ENCODE results near the gene TSPAN9.

The TSPAN9 gene

GRCh38 chr12:3124917-3125316 is 47.7 kb downstream of the TSPAN9 start:
- no peak for DNase-seq (ENCODE audit: low read depth)

GRCh38 chr12:3125674-3126073 is 48.5 kb downstream of the TSPAN9 start:
- no peak for DNase-seq (ENCODE audit: low read depth)

DNA sequence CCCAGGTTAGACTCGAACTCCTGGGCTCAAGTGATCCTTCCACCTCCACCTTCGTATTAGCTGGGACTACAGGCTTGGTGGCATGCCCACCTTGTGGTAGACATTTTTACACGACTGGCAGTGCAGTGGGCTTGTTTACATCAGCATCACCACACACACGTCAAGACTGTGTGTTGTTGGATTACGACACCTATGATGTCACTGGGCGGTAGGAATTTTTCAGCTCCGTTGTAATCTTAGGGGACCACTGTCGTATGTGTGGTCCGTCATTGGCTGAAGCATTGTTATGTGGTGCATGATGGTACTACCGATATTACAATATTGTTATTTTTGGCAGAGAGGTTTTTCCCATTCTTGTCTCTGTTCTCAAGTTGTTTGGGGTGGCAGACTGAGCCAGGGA is 50.7 kb downstream of the TSPAN9 start:
- no peak for DNase-seq (ENCODE audit: low read depth)

DNA sequence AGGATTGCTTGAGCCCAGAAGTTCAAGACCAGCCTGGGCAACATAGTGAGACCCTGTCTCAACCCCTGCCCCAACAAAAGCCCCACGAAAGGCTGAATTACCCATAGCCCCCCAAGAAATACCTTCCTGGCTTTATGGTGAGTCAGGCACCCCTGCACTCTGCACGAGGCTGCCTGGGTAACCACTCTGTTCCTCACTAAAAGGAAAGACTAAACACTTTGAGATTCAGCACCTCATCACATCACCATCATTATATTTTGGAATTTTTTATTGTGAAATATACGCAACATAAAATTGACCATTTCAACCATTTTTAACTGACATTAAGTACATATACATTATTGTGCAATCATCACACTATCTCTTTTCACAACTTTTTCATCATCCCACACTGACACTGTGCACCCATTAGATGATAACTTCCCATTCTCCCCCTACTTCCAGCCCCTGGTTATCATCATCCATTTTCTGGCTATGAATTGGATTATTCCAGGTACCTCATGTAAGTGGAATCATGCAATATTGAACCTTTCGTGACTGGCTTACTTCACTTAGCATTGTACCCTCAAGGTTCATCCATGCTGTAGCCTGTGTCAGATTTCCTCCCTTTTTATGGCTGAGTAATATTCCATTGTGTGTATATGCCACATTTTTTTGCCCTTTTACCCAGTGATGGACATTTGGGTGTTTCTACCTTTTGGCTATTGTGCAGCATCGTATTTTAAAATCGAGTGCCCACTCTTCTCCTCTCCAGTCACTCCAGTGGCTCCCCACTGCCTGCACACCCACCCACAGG is 51.5 kb downstream of the TSPAN9 start:
- DNase-seq (ENCODE audit: low read depth), result no peak

DNA sequence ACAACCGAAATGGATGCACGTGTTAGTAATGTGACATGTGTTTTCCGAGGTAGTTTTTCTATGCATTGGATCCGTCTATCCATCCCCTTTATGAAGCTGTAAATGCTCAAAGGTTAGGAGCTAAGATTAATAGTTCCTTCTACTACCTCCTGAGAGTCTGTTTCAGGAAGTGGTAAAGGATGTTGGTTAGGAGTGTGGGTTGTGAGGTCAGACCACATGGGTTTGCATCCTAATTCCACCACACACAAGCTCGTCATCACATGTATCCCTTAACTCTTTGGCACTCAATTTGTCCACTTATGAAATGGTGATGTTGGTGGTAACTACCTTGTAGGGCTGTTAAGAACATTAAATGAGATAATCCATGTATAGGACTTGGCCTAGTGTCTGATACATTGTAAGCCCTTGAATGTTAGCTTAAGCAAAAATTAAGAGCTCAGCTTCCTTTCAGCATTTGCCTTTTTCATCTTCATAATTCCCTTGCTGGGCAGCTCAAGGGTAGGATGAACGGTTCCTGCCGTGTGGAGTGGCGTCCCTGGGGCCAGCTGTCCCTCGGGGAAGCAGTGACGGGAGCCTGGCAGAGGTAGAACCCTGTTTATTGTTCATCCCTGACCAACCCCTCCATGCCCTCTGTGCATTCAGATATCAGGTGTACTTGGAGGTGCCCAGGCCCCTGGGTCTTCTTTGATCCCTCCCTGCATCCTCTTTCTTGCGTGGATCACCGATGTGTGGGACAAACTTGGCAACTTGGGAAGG is 52.3 kb downstream of the TSPAN9 start:
- DNase-seq (ENCODE audit: low read depth), result no peak

GRCh38 chr12:3130057-3130830 is 53.1 kb downstream of the TSPAN9 start:
- no peak for DNase-seq (ENCODE audit: low read depth)

DNA sequence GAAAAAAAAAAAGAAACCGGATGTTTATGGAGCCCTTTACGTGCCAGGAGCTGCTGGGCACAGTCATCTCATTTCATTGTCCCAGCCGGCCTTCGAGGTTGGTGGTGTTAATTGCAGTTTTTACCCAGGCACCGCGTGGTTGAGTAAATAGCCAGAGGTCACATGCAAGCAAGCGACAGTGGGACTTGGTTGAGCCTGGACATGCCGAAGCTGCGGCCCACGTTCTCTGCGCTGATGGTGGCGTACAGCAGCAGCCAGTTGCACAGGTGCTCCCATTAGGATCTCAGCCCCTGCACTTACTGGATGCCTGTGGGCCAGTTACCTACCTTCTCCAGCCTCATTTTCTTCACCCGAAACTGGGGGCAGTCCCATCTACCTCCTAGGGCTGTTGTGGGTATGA is 54.0 kb downstream of the TSPAN9 start:
- DNase-seq (ENCODE audit: low read depth), result no peak

DNA sequence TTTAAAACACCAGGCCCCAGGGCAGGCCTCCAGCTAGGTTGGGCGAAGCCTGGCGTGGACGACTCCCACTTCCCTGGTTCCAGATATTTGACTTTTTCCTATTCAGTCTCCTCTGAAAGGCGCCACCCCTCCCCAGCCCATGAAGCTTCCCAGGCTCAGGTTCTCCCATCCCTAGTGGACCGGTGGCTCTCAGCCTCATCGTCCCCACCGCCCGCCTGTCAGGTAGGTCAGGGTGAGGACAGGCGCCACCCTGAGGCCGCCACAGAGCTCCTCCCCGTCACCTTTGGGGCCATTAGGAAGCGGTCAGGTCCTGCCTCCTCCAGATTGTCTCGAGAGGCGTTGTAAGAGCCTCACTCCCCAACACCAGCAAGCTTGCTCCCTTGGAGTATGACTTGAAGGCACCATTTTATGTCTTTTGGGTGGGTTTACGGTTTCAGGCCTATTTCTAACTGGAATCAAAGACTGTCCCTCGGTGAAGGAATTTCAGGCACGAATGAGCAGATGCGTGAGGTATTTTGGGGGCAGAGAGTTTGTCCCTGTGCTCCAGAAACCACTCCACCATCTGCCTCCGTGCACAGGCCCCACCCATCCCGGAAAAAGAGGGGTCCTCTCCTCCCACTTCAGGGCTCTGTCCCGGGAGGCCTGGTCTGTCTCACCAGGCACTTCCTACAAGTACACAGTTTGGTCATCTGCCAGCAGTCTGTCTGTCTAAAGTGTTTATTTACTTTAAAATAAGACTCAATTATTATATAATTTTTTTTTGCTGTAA is 55.6 kb downstream of the TSPAN9 start:
- DNase-seq (ENCODE audit: low read depth), result no peak

GRCh38 chr12:3133405-3133783 is 56.2 kb downstream of the TSPAN9 start:
- no peak for DNase-seq (ENCODE audit: low read depth)

GRCh38 chr12:3134126-3134525 is 56.9 kb downstream of the TSPAN9 start:
- no peak for DNase-seq (ENCODE audit: low read depth)

GRCh38 chr12:3134526-3135135 is 57.5 kb downstream of the TSPAN9 start:
- no peak for DNase-seq (ENCODE audit: low read depth)

DNA sequence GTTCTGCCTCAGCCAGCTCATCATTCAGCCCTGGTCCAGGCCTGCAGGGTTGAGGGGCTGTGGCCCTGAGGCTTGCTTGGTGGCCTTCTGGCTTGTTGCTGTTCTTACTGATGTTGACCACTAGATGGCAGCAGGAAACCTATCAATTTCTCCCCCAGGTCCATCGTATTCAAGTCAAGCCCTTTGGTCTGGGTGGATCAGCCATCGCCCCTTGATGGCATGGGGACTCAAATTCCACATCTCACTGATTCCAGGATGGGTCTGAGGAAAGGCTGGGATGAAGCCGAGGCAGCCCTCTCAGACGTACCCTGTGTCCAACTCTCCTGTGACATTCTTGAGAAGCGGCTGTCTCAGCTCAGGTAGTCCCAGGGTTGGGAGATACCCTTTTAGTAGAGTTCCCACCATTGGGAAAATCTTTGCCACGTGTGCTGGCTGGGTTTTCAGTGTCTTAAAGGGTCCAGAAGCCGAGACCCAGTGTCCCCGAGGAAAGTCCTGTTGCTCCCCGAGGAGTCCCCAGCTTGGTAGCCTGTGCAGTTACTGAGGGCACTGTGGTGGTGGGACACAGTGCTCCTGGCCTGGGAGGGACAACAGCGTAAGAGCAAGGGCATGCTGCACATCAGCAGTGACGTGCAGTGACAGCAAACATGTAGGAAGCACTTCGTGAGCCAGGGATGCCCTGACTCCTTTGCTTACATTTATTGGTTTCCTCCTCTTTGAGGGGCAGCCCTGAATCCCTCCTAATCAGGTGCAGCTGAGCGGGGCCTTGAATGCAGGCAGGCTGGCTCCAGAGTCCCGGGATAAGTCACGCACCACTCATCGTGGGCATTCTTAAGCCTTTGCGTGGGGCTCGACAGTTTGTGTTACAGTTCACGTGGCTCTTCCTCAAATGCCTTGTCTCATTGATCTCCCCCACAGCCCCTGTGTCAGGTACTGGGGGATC is 58.6 kb downstream of the TSPAN9 start:
- peak; percentile 68 for DNase-seq (ENCODE audit: low read depth)

GRCh38 chr12:3136641-3137267 is 59.6 kb downstream of the TSPAN9 start:
- DNase-seq (ENCODE audit: low read depth), result no peak

GRCh38 chr12:3137268-3137781 is 60.1 kb downstream of the TSPAN9 start:
- DNase-seq (ENCODE audit: low read depth), result no peak

- DNase-seq (ENCODE audit: low read depth), result no peak
These were observed 60.8 kb downstream of the TSPAN9 start for GRCh38 chr12:3137814-3138445.

DNA sequence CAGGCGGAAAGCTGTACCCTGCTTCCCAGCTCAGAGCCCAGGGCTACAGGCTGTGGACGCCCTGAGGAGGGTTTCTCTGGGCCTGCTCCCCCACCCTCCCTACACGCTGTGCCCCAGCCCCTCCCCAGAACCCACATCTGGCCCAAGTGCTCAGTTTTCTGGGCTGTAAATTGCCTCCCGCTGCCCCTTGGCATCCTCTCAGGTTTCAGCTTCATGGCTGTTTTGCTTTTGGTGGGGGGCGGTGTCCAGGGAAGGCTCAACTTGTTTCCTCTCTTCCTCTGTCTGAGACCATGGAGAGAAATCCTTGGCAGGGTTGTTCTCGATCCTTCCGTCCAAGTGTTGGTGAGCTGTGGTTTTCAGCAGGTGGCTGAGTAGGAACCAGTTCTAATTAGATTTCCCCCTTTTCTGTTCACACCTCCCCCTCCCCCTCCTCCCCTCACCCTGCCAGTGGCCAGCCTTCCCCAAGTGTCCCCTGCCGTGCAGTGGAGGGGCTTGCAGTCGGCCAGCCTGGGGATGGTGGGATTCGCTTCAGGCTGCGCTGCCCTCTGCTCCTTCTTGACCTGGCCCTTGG is 61.8 kb downstream of the TSPAN9 start:
- DNase-seq (ENCODE audit: low read depth), result no peak

DNA sequence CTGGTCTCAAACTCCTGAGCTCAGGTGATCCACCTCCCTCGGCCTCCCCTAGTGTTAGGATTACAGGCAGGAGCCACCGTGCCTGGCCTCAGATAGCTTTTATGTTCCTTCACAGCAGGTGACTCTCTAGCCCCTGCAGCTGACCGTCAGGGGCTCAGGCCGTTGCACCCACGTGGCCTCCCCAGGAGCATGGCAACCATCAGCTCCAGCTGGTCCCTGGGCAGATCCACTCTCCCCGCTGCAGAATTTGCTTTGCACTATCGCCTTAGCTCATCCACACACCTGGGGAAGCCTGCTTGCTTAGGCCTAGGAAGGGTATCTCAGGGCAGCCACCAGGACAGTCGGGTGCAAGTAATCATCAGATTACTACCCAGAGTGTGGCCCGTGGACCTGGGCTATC is 62.6 kb downstream of the TSPAN9 start:
- DNase-seq (ENCODE audit: low read depth), result no peak

- DNase-seq (ENCODE audit: low read depth), result no peak
These were observed 63.1 kb downstream of the TSPAN9 start for GRCh38 chr12:3140284-3140683.

Data from fibroblast of the conjunctiva (primary cell).